GM12892 (cell line): Measurements from ENCODE around the gene OLFM2.

ENCODE experiments used
- POLR2A ChIP-seq: IDR thresholded peaks from 2 replicates; pipeline ENCODE4 v1.6.1; 2011; ENCODE audit warnings: low read depth, low read length, control low read depth
- POLR2AphosphoS5 ChIP-seq: IDR thresholded peaks from 2 replicates; pipeline ENCODE4 v1.6.1; 2011; ENCODE audit warnings: low read depth, low read length, control low read depth

DNA sequence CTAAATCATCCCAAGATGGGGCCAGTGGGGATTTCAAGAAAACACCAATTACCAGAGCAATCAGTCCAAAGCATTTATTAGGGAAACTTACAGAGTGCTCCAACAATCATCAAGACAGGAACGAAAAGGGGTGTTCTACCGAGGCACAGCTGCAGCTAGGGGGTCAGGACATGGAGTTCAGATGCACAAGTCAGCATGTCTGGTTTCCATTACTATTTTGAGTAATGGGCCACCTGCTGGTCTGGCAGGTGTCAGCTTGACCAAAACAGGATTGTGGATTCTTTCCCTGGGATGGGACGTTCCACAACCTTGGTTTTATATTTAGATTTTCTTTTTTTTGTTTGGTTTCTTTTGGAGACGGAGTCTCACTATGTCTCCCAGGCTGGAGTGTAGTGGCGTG is 112.5 kb downstream of the OLFM2 start:
- TF ChIP-seq POLR2AphosphoS5 (no peak), POLR2A (no peak)
